ENCODE measurements around the gene TSPOAP1. TPM values are rescaled to one million over a fixed set of nuclear protein-coding genes. Genes with fewer than 3 reads are reported as not detected.

Gene TSPOAP1
- total and polyA plus RNA-seq, 2 experiments from 2014 or later = 15.4 to 19.0 TPM

DNA sequence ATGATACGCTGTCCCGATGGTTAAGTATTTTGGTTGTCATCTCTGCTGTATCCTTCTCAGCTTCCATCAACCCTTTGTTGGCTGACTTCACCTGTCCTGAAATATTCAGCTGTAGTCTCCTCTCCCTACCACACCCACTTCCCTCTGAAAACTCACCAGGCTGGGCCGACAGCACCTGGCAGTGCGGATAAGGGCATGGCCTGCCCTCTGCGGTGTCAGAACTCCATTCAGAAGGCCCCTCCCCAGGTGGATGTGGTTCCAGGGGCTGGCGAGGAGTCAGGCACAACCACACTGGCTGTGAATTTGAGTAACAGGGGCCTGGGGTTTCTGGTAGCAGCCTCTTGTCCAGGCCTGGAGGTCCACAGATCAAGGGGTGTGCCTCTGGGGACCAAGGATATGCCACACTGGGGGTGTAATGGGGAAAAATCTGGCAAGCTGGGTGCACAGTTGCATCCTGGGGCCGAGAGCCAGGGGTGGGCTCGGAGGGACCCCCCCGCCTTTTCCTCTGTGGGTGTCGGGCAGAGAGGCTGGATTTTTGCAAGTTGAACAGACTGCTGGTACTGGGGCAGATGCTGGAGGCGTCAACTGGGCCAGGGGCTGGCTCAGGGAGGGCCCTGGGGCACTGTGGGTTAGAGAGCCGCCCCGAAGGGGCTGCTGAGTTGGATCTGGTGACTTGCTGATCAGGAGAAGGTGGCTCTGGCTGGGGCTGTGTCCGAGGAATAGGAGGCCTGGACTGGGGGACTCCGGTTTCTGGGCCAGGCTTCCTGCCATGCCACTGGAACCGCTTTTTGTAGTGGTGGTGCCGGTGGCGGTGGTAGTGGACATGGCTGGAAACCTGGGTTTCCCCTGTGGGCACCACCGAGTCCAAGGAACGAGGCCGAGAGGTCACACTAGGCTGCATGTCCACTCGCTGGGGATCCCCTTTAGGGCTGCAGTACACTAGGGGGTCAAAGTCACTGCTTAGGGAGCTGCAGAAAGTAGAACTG lies 29.0 kb upstream of the TSPOAP1 start:
- no peak overlapping the region for H3K4me2 ChIP-seq
- no peaks in the 10 kb centered on the region for H4K20me1 ChIP-seq (ENCODE audit: insufficient read depth, poor library complexity, severe bottlenecking)
- no peak overlapping the region for H2AFZ ChIP-seq
- DNase-seq (ENCODE audit: low spot score) = no peak
- H3K79me2 ChIP-seq = peaks cover 6% of the 10 kb centered on the region
- no peak overlapping the region for H3K4me3 ChIP-seq
- H3K27me3 ChIP-seq = no peaks in the 10 kb centered on the region
- WGBS (ENCODE audit: low lambda C conversion rate, missing lambda C conversion rate) = 97% methylated on average over 22 of the region's 22 CpGs
- no peaks in the 10 kb centered on the region for H3K36me3 ChIP-seq (replicated peaks; ENCODE audit: insufficient read depth, low read depth)
- H3K9me2 ChIP-seq (replicated peaks; ENCODE audit: insufficient read depth) = no peaks in the 10 kb centered on the region
- TF ChIP-seq EZH2phosphoT487 (IDR thresholded peaks at IDR 0.05; ENCODE audit: low read depth, severe bottlenecking, unreplicated experiment) (no peak), EZH2 (IDR thresholded peaks at IDR 0.05; ENCODE audit: borderline replicate concordance) (no peak)
- TF ChIP-seq, protein P1, sequence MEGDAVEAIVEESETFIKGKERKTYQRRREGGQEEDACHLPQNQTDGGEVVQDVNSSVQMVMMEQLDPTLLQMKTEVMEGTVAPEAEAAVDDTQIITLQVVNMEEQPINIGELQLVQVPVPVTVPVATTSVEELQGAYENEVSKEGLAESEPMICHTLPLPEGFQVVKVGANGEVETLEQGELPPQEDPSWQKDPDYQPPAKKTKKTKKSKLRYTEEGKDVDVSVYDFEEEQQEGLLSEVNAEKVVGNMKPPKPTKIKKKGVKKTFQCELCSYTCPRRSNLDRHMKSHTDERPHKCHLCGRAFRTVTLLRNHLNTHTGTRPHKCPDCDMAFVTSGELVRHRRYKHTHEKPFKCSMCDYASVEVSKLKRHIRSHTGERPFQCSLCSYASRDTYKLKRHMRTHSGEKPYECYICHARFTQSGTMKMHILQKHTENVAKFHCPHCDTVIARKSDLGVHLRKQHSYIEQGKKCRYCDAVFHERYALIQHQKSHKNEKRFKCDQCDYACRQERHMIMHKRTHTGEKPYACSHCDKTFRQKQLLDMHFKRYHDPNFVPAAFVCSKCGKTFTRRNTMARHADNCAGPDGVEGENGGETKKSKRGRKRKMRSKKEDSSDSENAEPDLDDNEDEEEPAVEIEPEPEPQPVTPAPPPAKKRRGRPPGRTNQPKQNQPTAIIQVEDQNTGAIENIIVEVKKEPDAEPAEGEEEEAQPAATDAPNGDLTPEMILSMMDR (IDR thresholded peaks at IDR 0.05; ENCODE audit: poor library complexity) = no peak
- peaks cover 4% of the 10 kb centered on the region for H3K4me1 ChIP-seq (ENCODE audit: insufficient read depth)
- H3K9me3 ChIP-seq (ENCODE audit: low read depth) = no peaks in the 10 kb centered on the region
- no peak overlapping the region for H3K27ac ChIP-seq

DNA sequence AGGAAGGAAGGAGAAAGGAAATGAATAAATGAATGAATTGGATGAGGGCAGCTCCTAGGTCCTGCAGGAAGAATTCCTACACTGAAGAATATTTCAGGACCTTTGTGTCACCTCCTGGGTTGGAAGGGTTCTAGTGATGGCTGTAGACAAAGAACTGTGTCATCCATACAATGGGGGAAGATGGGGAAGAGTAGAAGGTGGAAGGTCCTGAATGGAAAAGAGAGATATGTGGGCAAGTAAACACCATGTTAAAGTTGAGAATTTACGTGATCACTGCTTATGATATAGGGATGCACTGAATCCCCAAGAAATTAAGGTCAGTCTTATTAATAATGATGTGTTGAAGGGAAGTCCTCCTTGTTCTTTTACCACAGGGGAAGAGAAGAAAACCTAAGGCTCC lies 27.6 kb upstream of the TSPOAP1 start:
- Histone ChIP-seq H3K4me3 (no peak overlapping the region), H3K4me2 (no peak overlapping the region), H3K36me3 (replicated peaks; ENCODE audit: insufficient read depth, low read depth) (no peaks in the 10 kb centered on the region), H3K27ac (no peak overlapping the region), H3K4me1 (ENCODE audit: insufficient read depth) (peaks cover 6% of the 10 kb centered on the region), H3K9me3 (ENCODE audit: low read depth) (no peaks in the 10 kb centered on the region), H3K79me2 (peaks cover 5% of the 10 kb centered on the region), H4K20me1 (ENCODE audit: insufficient read depth, poor library complexity, severe bottlenecking) (no peaks in the 10 kb centered on the region), H3K9me2 (replicated peaks; ENCODE audit: insufficient read depth) (no peaks in the 10 kb centered on the region), H2AFZ (no peak overlapping the region), H3K27me3 (no peaks in the 10 kb centered on the region)
- DNase-seq (ENCODE audit: low spot score) = no peak
- TF ChIP-seq EZH2 (IDR thresholded peaks at IDR 0.05; ENCODE audit: borderline replicate concordance) (no peak), EZH2phosphoT487 (IDR thresholded peaks at IDR 0.05; ENCODE audit: low read depth, severe bottlenecking, unreplicated experiment) (no peak)
- TF ChIP-seq, protein P1 (IDR thresholded peaks at IDR 0.05; ENCODE audit: poor library complexity) = no peak
- WGBS (ENCODE audit: low lambda C conversion rate, missing lambda C conversion rate) = 91% methylated on average over 1 of the region's 1 CpG

DNA sequence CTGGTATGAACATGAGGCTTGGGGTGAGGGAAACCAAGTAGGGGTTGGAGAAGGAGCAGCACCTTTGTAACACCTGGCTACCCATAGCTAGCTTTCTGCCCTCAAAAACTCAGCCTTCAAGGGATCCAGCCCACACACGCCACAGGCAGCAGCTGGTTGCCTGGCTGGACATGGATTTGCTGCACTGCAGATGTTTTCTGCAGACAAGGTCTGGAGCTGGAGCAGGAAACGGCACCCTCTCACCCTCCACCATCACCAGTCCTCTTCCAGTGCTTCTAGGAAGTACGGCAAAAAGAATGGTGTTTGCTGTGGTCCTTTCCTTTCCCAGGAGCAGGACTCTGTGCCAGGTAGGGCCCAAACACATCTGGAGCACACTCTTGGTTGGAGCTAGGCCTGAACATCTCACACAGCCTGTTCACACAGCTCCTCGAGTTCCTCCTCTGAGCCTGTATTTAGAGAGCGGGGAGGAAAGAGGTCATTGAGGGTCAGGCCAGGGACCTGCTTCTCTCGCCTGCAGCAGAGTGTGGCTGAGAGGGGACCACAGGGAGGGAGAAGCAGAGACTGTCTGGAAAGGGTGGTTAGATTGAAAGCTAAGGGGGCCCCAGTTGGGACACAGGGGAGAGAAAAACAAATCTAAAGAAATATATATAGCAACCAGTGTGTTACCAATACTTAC lies 26.1 kb upstream of the TSPOAP1 start:
- Histone ChIP-seq H3K4me3 (no peak overlapping the region), H3K9me3 (ENCODE audit: low read depth) (no peaks in the 10 kb centered on the region), H3K27ac (no peak overlapping the region), H3K27me3 (no peaks in the 10 kb centered on the region), H3K4me1 (ENCODE audit: insufficient read depth) (peaks cover 11% of the 10 kb centered on the region), H3K79me2 (peaks cover 20% of the 10 kb centered on the region), H3K4me2 (no peak overlapping the region), H2AFZ (no peak overlapping the region), H4K20me1 (ENCODE audit: insufficient read depth, poor library complexity, severe bottlenecking) (no peaks in the 10 kb centered on the region), H3K9me2 (replicated peaks; ENCODE audit: insufficient read depth) (no peaks in the 10 kb centered on the region), H3K36me3 (replicated peaks; ENCODE audit: insufficient read depth, low read depth) (no peaks in the 10 kb centered on the region)
- 77% methylated on average over 6 of the region's 6 CpGs for WGBS (ENCODE audit: low lambda C conversion rate, missing lambda C conversion rate)
- DNase-seq (ENCODE audit: low spot score) = no peak
- no peak for TF ChIP-seq EZH2 (IDR thresholded peaks at IDR 0.05; ENCODE audit: borderline replicate concordance)
- no peak for TF ChIP-seq EZH2phosphoT487 (IDR thresholded peaks at IDR 0.05; ENCODE audit: low read depth, severe bottlenecking, unreplicated experiment)
- TF ChIP-seq, protein P1 (IDR thresholded peaks at IDR 0.05; ENCODE audit: poor library complexity) = no peak

Data from hepatocyte (in vitro differentiated cells).